Psoas muscle (tissue), 8 donors: Measurements from ENCODE around the gene NEK6. TPM values are rescaled to one million over a fixed set of nuclear protein-coding genes. Genes with fewer than 3 reads are reported as not detected.

ENCODE experiments used
- ATAC-seq, 4 donors: fragments of 200-7000 bp; cut with Tn5 transposase; one replicate each; pipeline ENCODE4 v1.9.1; 2020; ENCODE audit warnings: moderate library complexity in 3 of 4, mild to moderate bottlenecking in 2 of 4
- DNase-seq, 2 donors: peaks; one replicate each; pipeline ENCODE4 v3.0.0-alpha.2; 2020
- H3K27ac ChIP-seq: fragments of 200-600 bp; one replicate; pipeline ENCODE4 v1.8.0; 2022
- H3K27me3 ChIP-seq, 3 donors: fragments of 200-600 bp in 1 of 3; one replicate each; pipeline versions ENCODE4 v1.6.1 to v1.8.0; 2013 to 2022; ENCODE audit warnings: low read length in 2 of 3, mild to moderate bottlenecking in 2 of 3, moderate library complexity in 1 of 3; ENCODE audit not compliant: insufficient read depth in 3 of 3
- H3K36me3 ChIP-seq, 2 donors: fragments of 200-600 bp in 1 of 2; one replicate each; pipeline versions ENCODE4 v1.6.1 to v1.8.0; 2013 to 2022; ENCODE audit warnings: low read depth in 1 of 2, mild to moderate bottlenecking in 1 of 2, moderate library complexity in 1 of 2; ENCODE audit not compliant: insufficient read depth in 1 of 2
- H3K4me1 ChIP-seq: fragments of 200-600 bp; one replicate; pipeline ENCODE4 v1.8.0; 2022
- H3K4me3 ChIP-seq: fragments of 200-600 bp; one replicate; pipeline ENCODE4 v1.8.0; 2022; ENCODE audit warnings: mild to moderate bottlenecking
- H3K9me3 ChIP-seq: fragments of 200-600 bp; one replicate; pipeline ENCODE4 v1.8.0; 2022
- CTCF ChIP-seq: fragments of 200-600 bp; IDR thresholded peaks from one replicate; pipeline ENCODE4 v1.8.0; 2022; ENCODE audit warnings: antibody characterized with exemption
- WGBS, 3 donors: extraction: QIAGEN DNeasy Blood & Tissue Kit; methylation state at CpG; one replicate each; pipeline versions ENCODE4 v1.1.6 to v1.1.7; 2013; 5-methylcytosine and 5-hydroxymethylcytosine counted together
- intact Hi-C, 2 donors: fragments of 100-400 bp; cut with DNase I; formaldehyde crosslinking; loops; one replicate each; pipeline versions ENCODE4 v1.11.0 to v1.14.2; 2022
- polyA plus RNA-seq, 3 donors: library from polyadenylated mRNA; stranded (reverse); fragments of 200-250 nt; gene quantifications; one replicate each; pipeline ENCODE4 v1.2.3, GENCODE V29; 2013
- total RNA-seq, 4 donors: library from RNA; stranded (reverse); fragmentation: NEBNext Ultra II Directional in 2 of 4; extraction: Animal tissue kit (Norgen Biotek cat#: 25700) in 2 of 4; gene quantifications; one replicate each; pipeline versions ENCODE4 v1.2.1 to v1.2.4, GENCODE V29; 2021 to 2023
- donor health status: healthy with polysubstance abuse.
- donor health status: DM: no; HTN: no; CAD: no; lungs with moderate emphysema.
- donor health status: Bipolar disorder and iron deficiency.
- donor health status: healthy.
- donor health status: DM: yes; HTN: yes; CAD: no.
- donor health status: DM: no; HTN: no; CAD: no.
- donor health status: DM: no; HTN: no; CAD: no.
- donor health status: DM: yes; HTN: yes; CAD: no.

Gene NEK6
- total and polyA plus RNA-seq, 7 donors: 2.0 to 16.0 (median 5.3) TPM

GRCh38 chr9:124281931-124282371 is 24.2 kb downstream of the NEK6 start:
- DNase-seq: no peak
- peak overlapping the region; percentile 36 for H3K27ac ChIP-seq
- no peak for TF ChIP-seq CTCF
- no peaks in the 10 kb centered on the region for H3K9me3 ChIP-seq
- peaks cover 0 to 3% of the 10 kb centered on the region in 2 donors for H3K36me3 ChIP-seq
- H3K4me1 ChIP-seq: peaks cover 35% of the 10 kb centered on the region
- no peak overlapping the region for H3K4me3 ChIP-seq
- intact Hi-C loops: no loop called here
- no peaks in the 10 kb centered on the region for H3K27me3 ChIP-seq
- no peak for ATAC-seq
- WGBS, 3 donors: 81 to 86% (median 84%) methylated on average over 15 of the region's 15 CpGs

GRCh38 chr9:124282442-124283227 is 24.9 kb downstream of the NEK6 start:
- ATAC-seq (peak in 2 of 4 donors; percentile 13 to 38), DNase-seq (peak; percentile 48 to 62)
- Histone ChIP-seq H3K4me3 (no peak overlapping the region), H3K27ac (peak overlapping the region; percentile 36), H3K36me3 (peaks cover 0 to 3% of the 10 kb centered on the region in 2 donors), H3K4me1 (peaks cover 40% of the 10 kb centered on the region), H3K9me3 (no peaks in the 10 kb centered on the region), H3K27me3 (no peaks in the 10 kb centered on the region)
- TF ChIP-seq CTCF: no peak
- WGBS, 3 donors: 66 to 71% (median 66%) methylated on average over 20 of the region's 20 CpGs
- intact Hi-C loops: no loop called here

- H3K36me3 ChIP-seq: peaks cover 0 to 3% of the 10 kb centered on the region in 2 donors
- H3K9me3 ChIP-seq: no peaks in the 10 kb centered on the region
- no peak overlapping the region for H3K4me3 ChIP-seq
- peaks cover 40% of the 10 kb centered on the region for H3K4me1 ChIP-seq
- TF ChIP-seq CTCF: no peak
- H3K27me3 ChIP-seq: no peaks in the 10 kb centered on the region
- no peak for DNase-seq
- intact Hi-C loops: no loop called here
- WGBS, 3 donors: 83 to 86% (median 84%) methylated on average over 15 of the region's 15 CpGs
- peak overlapping the region; percentile 36 for H3K27ac ChIP-seq
- ATAC-seq: no peak
Observed at GRCh38 chr9:124283228-124283814, 25.6 kb downstream of the NEK6 start.

GRCh38 chr9:124284237-124284831 is 26.6 kb downstream of the NEK6 start:
- H3K4me1 ChIP-seq: peaks cover 36% of the 10 kb centered on the region
- ATAC-seq (no peak), DNase-seq (no peak)
- TF ChIP-seq CTCF: no peak
- intact Hi-C loops: no loop called here
- H3K36me3 ChIP-seq: peaks cover 0 to 3% of the 10 kb centered on the region in 2 donors
- no peak overlapping the region for H3K27ac ChIP-seq
- no peaks in the 10 kb centered on the region for H3K27me3 ChIP-seq
- 74 to 79% (median 75%) methylated on average over 18 of the region's 18 CpGs for WGBS, 3 donors
- no peaks in the 10 kb centered on the region for H3K9me3 ChIP-seq
- no peak overlapping the region for H3K4me3 ChIP-seq
